ENCODE data around the gene STAT1.

- TF ChIP-seq CTCF (IDR thresholded peaks at IDR 0.05; ENCODE audit: poor library complexity, severe bottlenecking) (no peak), EZH2 (IDR thresholded peaks at IDR 0.05; ENCODE audit: borderline replicate concordance, insufficient read depth, low read length, poor library complexity, severe bottlenecking) (no peak), RAD21 (conservative IDR thresholded peaks at IDR 0.05) (no peak), EP300 (conservative IDR thresholded peaks at IDR 0.05; ENCODE audit: poor library complexity, severe bottlenecking) (no peak), MXI1 (conservative IDR thresholded peaks at IDR 0.05; ENCODE audit: poor library complexity, severe bottlenecking) (no peak), POLR2AphosphoS5 (IDR thresholded peaks at IDR 0.05) (no peak)
These were observed 65.3 kb downstream of the STAT1 start for GRCh38 chr2:190948671-190949070.

Measured in neural cell (in vitro differentiated cells).